NT2/D1 (cell line): ENCODE results near the gene HEATR5B.

Source experiments
- SUZ12 ChIP-seq: IDR thresholded peaks from 2 replicates; pipeline ENCODE4 v1.6.1; 2011; ENCODE audit not compliant: insufficient read length, insufficient read depth; ENCODE audit errors: extremely low read depth
- YY1 ChIP-seq: IDR thresholded peaks from 2 replicates; pipeline ENCODE4 v1.6.1; 2011; ENCODE audit not compliant: insufficient read length, insufficient read depth

- TF ChIP-seq SUZ12 (no peak), YY1 (no peak)
Measured at GRCh38 chr2:37070931-37071330, 13.2 kb downstream of the HEATR5B start.
